SK-N-SH treated with all-trans-retinoic acid at 6 μM for 48 hours (cell line): Measurements from ENCODE around the gene ST6GAL1.

ENCODE experiments used
- BACH2 ChIP-seq: fragments of 250-450 bp; sonication (Bioruptor Pico); IDR thresholded peaks from 2 replicates; pipeline ENCODE4 v1.9.0; 2021; ENCODE audit warnings: mild to moderate bottlenecking, borderline replicate concordance
- CSDC2 ChIP-seq: fragments of 250-450 bp; sonication (Bioruptor Pico); IDR thresholded peaks from 2 replicates; pipeline ENCODE4 v1.5.0; 2020; ENCODE audit warnings: mild to moderate bottlenecking, moderate library complexity
- CSRNP3 ChIP-seq: fragments of 250-450 bp; sonication (Bioruptor Pico); IDR thresholded peaks from 2 replicates; pipeline ENCODE4 v1.5.1; 2021; ENCODE audit warnings: mild to moderate bottlenecking, moderate library complexity
- ESRRG ChIP-seq: fragments of 250-450 bp; sonication (Bioruptor Pico); IDR thresholded peaks from 2 replicates; pipeline ENCODE4 v1.6.1; 2021; ENCODE audit warnings: mild to moderate bottlenecking
- OSR1 ChIP-seq: fragments of 250-450 bp; sonication (Bioruptor Pico); IDR thresholded peaks from 2 replicates; pipeline ENCODE4 v1.8.0; 2022; ENCODE audit warnings: moderate library complexity, mild to moderate bottlenecking, inconsistent platforms
- PATZ1 ChIP-seq: fragments of 250-450 bp; sonication (Bioruptor Pico); IDR thresholded peaks from 2 replicates; pipeline ENCODE4 v1.8.0; 2020; ENCODE audit warnings: mild to moderate bottlenecking, moderate library complexity, borderline replicate concordance
- POU6F1 ChIP-seq: fragments of 250-450 bp; sonication (Bioruptor Pico); IDR thresholded peaks from 2 replicates; pipeline ENCODE4 v1.8.0; 2021; ENCODE audit warnings: low read depth, mild to moderate bottlenecking, moderate library complexity, borderline replicate concordance
- RARB ChIP-seq: fragments of 250-450 bp; sonication (Bioruptor Pico); IDR thresholded peaks from 2 replicates; pipeline ENCODE4 v1.8.0; 2021; ENCODE audit warnings: mild to moderate bottlenecking, moderate library complexity
- TSHZ2 ChIP-seq: fragments of 250-450 bp; sonication (Bioruptor Pico); IDR thresholded peaks from 2 replicates; pipeline ENCODE4 v1.5.0; 2020; ENCODE audit warnings: mild to moderate bottlenecking, moderate library complexity
- ZFP3 ChIP-seq: fragments of 250-450 bp; sonication (Bioruptor Pico); IDR thresholded peaks from 2 replicates; pipeline ENCODE4 v1.5.0; 2020; ENCODE audit warnings: mild to moderate bottlenecking, moderate library complexity

GRCh38 chr3:186965141-186965879, 35.0 kb downstream of the ST6GAL1 start:
- TF ChIP-seq CSDC2 (no peak), PATZ1 (CRISPR knock-in tag) (no peak), TSHZ2 (CRISPR knock-in tag) (no peak), RARB (no peak), BACH2 (CRISPR knock-in tag) (no peak), OSR1 (no peak), ESRRG (CRISPR knock-in tag) (no peak), CSRNP3 (CRISPR knock-in tag) (no peak), ZFP3 (CRISPR knock-in tag) (no peak), POU6F1 (no peak)
